ENCODE data around the gene ISG20L2. TPM values are rescaled to one million over a fixed set of nuclear protein-coding genes. Genes with fewer than 3 reads are reported as not detected.

The ISG20L2 gene
- total and polyA plus RNA-seq, 2 donors (not counting 1 experiment from before 2014, with no cell fraction given), result 5.8 to 23.6 TPM

- Histone ChIP-seq H3K4me2 (ENCODE audit: extremely low read depth, insufficient read depth, low read length) (peak overlapping the region; percentile 59), H3K79me2 (ENCODE audit: control insufficient read depth, insufficient read depth, low read length) (no peaks in the 10 kb centered on the region), H3K4me3 (replicated peaks in 1 of 4; ENCODE audit: control extremely low read depth in 1 of 4, insufficient read depth in 1 of 4, low read depth in 3 of 4, low read length in 4 of 4) (peak overlapping the region; percentile 37 to 69 (median 52)), H4K20me1 (ENCODE audit: control insufficient read depth, extremely low read depth, insufficient read depth, low read length) (no peaks in the 10 kb centered on the region), H3K9ac (ENCODE audit: insufficient read depth, low read length) (peak overlapping the region; percentile 34), H2AFZ (ENCODE audit: low read length) (peak overlapping the region; percentile 56), H3K9me3 (ENCODE audit: control insufficient read depth, insufficient read depth, low read depth, low read length) (no peaks in the 10 kb centered on the region), H3K36me3 (ENCODE audit: control insufficient read depth, insufficient read depth, low read length) (peaks cover 4% of the 10 kb centered on the region), H3K27ac (ENCODE audit: insufficient read depth, low read length) (peak overlapping the region; percentile 63), H3K27me3 (ENCODE audit: control insufficient read depth, insufficient read depth, low read length) (no peaks in the 10 kb centered on the region), H3K4me1 (ENCODE audit: control insufficient read depth, extremely low read depth, insufficient read depth, low read length) (peaks cover 42% of the 10 kb centered on the region)
- TF ChIP-seq CTCF (conservative IDR thresholded peaks at IDR 0.05 in 1 of 2, IDR thresholded peaks at IDR 0.05 in 1 of 2; ENCODE audit: low read depth in 1 of 2, low read length in 2 of 2) (peak; percentile 66 to 74), EZH2 (IDR thresholded peaks at IDR 0.05; ENCODE audit: low read length, missing control alignments) (no peak)
- peak; percentile 56 to 75 for DNase-seq (ENCODE audit: low read depth in 2 of 2)
These were observed 22.5 kb downstream of the ISG20L2 start for GRCh38 chr1:156705918-156706656.

- no peak for TF ChIP-seq CTCF (conservative IDR thresholded peaks at IDR 0.05 in 1 of 2, IDR thresholded peaks at IDR 0.05 in 1 of 2; ENCODE audit: low read depth in 1 of 2, low read length in 2 of 2)
- TF ChIP-seq EZH2 (IDR thresholded peaks at IDR 0.05; ENCODE audit: low read length, missing control alignments), result no peak
- Histone ChIP-seq H3K27me3 (ENCODE audit: control insufficient read depth, insufficient read depth, low read length) (no peaks in the 10 kb centered on the region), H4K20me1 (ENCODE audit: control insufficient read depth, extremely low read depth, insufficient read depth, low read length) (no peaks in the 10 kb centered on the region), H3K9ac (ENCODE audit: insufficient read depth, low read length) (peak within 1 kb of the TSS; percentile 48), H3K4me1 (ENCODE audit: control insufficient read depth, extremely low read depth, insufficient read depth, low read length) (peaks cover 39% of the 10 kb centered on the region), H3K9me3 (ENCODE audit: control insufficient read depth, insufficient read depth, low read depth, low read length) (no peaks in the 10 kb centered on the region), H3K27ac (ENCODE audit: insufficient read depth, low read length) (peak within 1 kb of the TSS; percentile 63), H3K4me3 (replicated peaks in 1 of 4; ENCODE audit: control extremely low read depth in 1 of 4, insufficient read depth in 1 of 4, low read depth in 3 of 4, low read length in 4 of 4) (peak within 1 kb of the TSS; percentile 37 to 69 (median 52)), H3K36me3 (ENCODE audit: control insufficient read depth, insufficient read depth, low read length) (peaks cover 6% of the 10 kb centered on the region), H3K79me2 (ENCODE audit: control insufficient read depth, insufficient read depth, low read length) (no peaks in the 10 kb centered on the region), H3K4me2 (ENCODE audit: extremely low read depth, insufficient read depth, low read length) (peak within 1 kb of the TSS; percentile 59), H2AFZ (ENCODE audit: low read length) (peak within 1 kb of the TSS; percentile 56)
- peak; percentile 37 to 56 for DNase-seq (ENCODE audit: low read depth in 2 of 2)
These were observed 23.1 kb downstream of the ISG20L2 start, which contains the start of gene CRABP2 for GRCh38 chr1:156705321-156705917. Gene CRABP2 (minus strand): TSS chr1:156705583. CDS start chr1:156705446, 137 bp downstream.

GRCh38 chr1:156704930-156705320 is 23.6 kb downstream of the ISG20L2 start:
- peak overlapping the region; percentile 59 for H3K4me2 ChIP-seq (ENCODE audit: extremely low read depth, insufficient read depth, low read length)
- H3K27ac ChIP-seq (ENCODE audit: insufficient read depth, low read length), result peak overlapping the region; percentile 54
- H3K36me3 ChIP-seq (ENCODE audit: control insufficient read depth, insufficient read depth, low read length), result peaks cover 8% of the 10 kb centered on the region
- no peaks in the 10 kb centered on the region for H3K27me3 ChIP-seq (ENCODE audit: control insufficient read depth, insufficient read depth, low read length)
- H3K4me3 ChIP-seq (replicated peaks in 1 of 4; ENCODE audit: control extremely low read depth in 1 of 4, insufficient read depth in 1 of 4, low read depth in 3 of 4, low read length in 4 of 4), result peak overlapping the region; percentile 37 to 69 (median 52)
- no peak overlapping the region for H2AFZ ChIP-seq (ENCODE audit: low read length)
- peak; percentile 67 to 72 for DNase-seq (ENCODE audit: low read depth in 2 of 2)
- peak overlapping the region; percentile 48 for H3K9ac ChIP-seq (ENCODE audit: insufficient read depth, low read length)
- peaks cover 35% of the 10 kb centered on the region for H3K4me1 ChIP-seq (ENCODE audit: control insufficient read depth, extremely low read depth, insufficient read depth, low read length)
- H3K79me2 ChIP-seq (ENCODE audit: control insufficient read depth, insufficient read depth, low read length), result no peaks in the 10 kb centered on the region
- no peak for TF ChIP-seq EZH2 (IDR thresholded peaks at IDR 0.05; ENCODE audit: low read length, missing control alignments)
- no peak for TF ChIP-seq CTCF (conservative IDR thresholded peaks at IDR 0.05 in 1 of 2, IDR thresholded peaks at IDR 0.05 in 1 of 2; ENCODE audit: low read depth in 1 of 2, low read length in 2 of 2)
- no peaks in the 10 kb centered on the region for H3K9me3 ChIP-seq (ENCODE audit: control insufficient read depth, insufficient read depth, low read depth, low read length)
- no peaks in the 10 kb centered on the region for H4K20me1 ChIP-seq (ENCODE audit: control insufficient read depth, extremely low read depth, insufficient read depth, low read length)

Measured in fibroblast of lung (primary cell).